CD4-positive, alpha-beta T cell (primary cell): ENCODE results near the gene CES1. TPM values are rescaled to one million over a fixed set of nuclear protein-coding genes. Genes with fewer than 3 reads are reported as not detected.

Experiments used
- ATAC-seq: fragments of 200-7000 bp; cut with Tn5 transposase; one replicate; pipeline ENCODE4 v1.10.0; 2022; ENCODE audit warnings: mild to moderate bottlenecking; ENCODE audit not compliant: poor library complexity
- CTCF ChIA-PET: fragments of 350-600 bp; sonication (Branson Sonifier 250); formaldehyde crosslinking; loops from one replicate; lab custom pipeline; 2021; ENCODE audit warnings: antibody characterized with exemption, inconsistent platforms; lab: Charles Lee
- POLR2A ChIA-PET: fragments of 350-600 bp; sonication (Branson Sonifier 250); formaldehyde crosslinking; loops from one replicate; lab custom pipeline; 2021; ENCODE audit warnings: antibody characterized with exemption, inconsistent platforms; lab: Charles Lee
- DNase-seq, 14 experiments: peaks; one replicate each; pipeline ENCODE4 v3.0.0-alpha.2; 2013 to 2020; ENCODE audit warnings: mixed read lengths in 2 of 14
- H3K27ac ChIP-seq, 2 donors: one replicate each; pipeline versions ENCODE4 v1.5.1 to v1.7.0; 2013; ENCODE audit warnings: low read length in 2 of 2, low read depth in 1 of 2, mild to moderate bottlenecking in 1 of 2
- H3K27me3 ChIP-seq, 2 experiments: 1 replicate in 1 of 2; 2 replicates in 1 of 2; pipeline versions ENCODE4 v1.6.1 to v1.7.0; 2013; ENCODE audit warnings: low read length in 2 of 2, control low read depth in 1 of 2, mild to moderate bottlenecking in 1 of 2, moderate library complexity in 1 of 2; ENCODE audit not compliant: insufficient read depth in 2 of 2, control insufficient read depth in 1 of 2
- H3K36me3 ChIP-seq: one replicate; pipeline ENCODE4 v1.6.1; 2013; ENCODE audit warnings: low read length, control low read depth; ENCODE audit not compliant: insufficient read depth
- H3K4me1 ChIP-seq: one replicate; pipeline ENCODE4 v1.6.1; 2013; ENCODE audit warnings: low read length, control low read depth; ENCODE audit not compliant: insufficient read depth
- H3K4me3 ChIP-seq: one replicate; pipeline ENCODE4 v1.5.1; 2013; ENCODE audit warnings: mild to moderate bottlenecking, low read length, moderate library complexity
- H3K9me3 ChIP-seq, 2 experiments: 1 replicate in 1 of 2; 2 replicates in 1 of 2; pipeline versions ENCODE4 v1.6.1 to v1.7.0; 2013; ENCODE audit warnings: low read length in 2 of 2, mild to moderate bottlenecking in 2 of 2, control low read depth in 1 of 2, moderate library complexity in 1 of 2; ENCODE audit not compliant: control insufficient read depth in 1 of 2, insufficient read depth in 1 of 2
- H3K27ac Mint-ChIP-seq: one replicate; pipeline ENCODE4 v1.8.0; 2020; ENCODE audit warnings: mixed read lengths
- H3K27me3 Mint-ChIP-seq: one replicate; pipeline ENCODE4 v1.8.0; 2021; ENCODE audit warnings: mixed read lengths
- H3K36me3 Mint-ChIP-seq: one replicate; pipeline ENCODE4 v1.8.0; 2021; ENCODE audit warnings: low read depth, mixed read lengths
- H3K4me1 Mint-ChIP-seq: one replicate; pipeline ENCODE4 v1.8.0; 2021; ENCODE audit warnings: low read depth, mixed read lengths
- H3K4me3 Mint-ChIP-seq: one replicate; pipeline ENCODE4 v1.8.0; 2020; ENCODE audit warnings: mild to moderate bottlenecking, mixed read lengths
- H3K9me3 Mint-ChIP-seq: one replicate; pipeline ENCODE4 v1.8.0; 2020; ENCODE audit warnings: mixed read lengths
- intact Hi-C, 2 experiments: fragments of 100-400 bp; cut with DNase I in 1 of 2; cut with micrococcal nuclease in 1 of 2; formaldehyde crosslinking; loops; one replicate each; pipeline versions ENCODE4 v1.15.1 to v1.9.0; 2023 to 2025; cut with DNase I, micrococcal nuclease
- total RNA-seq, 174 experiments: library from RNA in 2 of 174; stranded (reverse) in 2 of 174; gene quantifications; one replicate each; pipeline ENCODE4 v1.2.3 and lab custom pipeline; 2021 to 2026
- TF ChIP-seq, protein P1 (sequence below): fragments of 200-600 bp; IDR thresholded peaks from one replicate; pipeline ENCODE4 v1.8.0; 2022; ENCODE audit warnings: antibody characterized with exemption, mild to moderate bottlenecking

The CES1 gene
- total RNA-seq, 2 experiments from 2014 or later = 0.22 to 0.81 TPM

DNA sequence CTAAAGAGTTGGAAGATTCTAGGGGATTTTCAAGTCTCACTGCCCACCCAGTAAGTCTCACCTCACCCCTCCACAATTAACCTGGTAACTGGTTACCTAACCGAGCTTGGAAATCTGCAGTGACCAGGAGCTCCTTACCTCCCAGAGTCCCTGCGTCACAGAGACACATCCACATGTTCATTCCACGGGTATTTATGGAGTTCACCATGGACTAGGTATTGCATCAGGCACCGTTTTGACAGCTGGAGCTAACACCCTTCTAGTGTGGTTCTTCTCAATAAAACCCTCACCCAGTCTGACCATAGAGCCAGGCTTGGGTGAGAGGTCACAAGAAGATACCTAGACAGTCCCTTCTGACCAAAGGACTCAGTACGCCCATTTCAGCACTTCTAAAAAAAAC is 40.2 kb upstream of the CES1 start:
- no peak for ATAC-seq
- no peaks in the 10 kb centered on the region for H3K36me3 Mint-ChIP-seq
- DNase-seq = no peak
- H3K9me3 Mint-ChIP-seq = no peaks in the 10 kb centered on the region
- no peaks in the 10 kb centered on the region for H3K27me3 ChIP-seq
- POLR2A ChIA-PET = no interaction called here
- intact Hi-C loops = no loop called here
- no peaks in the 10 kb centered on the region for H3K36me3 ChIP-seq
- H3K27me3 Mint-ChIP-seq = peaks cover 9% of the 10 kb centered on the region
- TF ChIP-seq, protein P1, sequence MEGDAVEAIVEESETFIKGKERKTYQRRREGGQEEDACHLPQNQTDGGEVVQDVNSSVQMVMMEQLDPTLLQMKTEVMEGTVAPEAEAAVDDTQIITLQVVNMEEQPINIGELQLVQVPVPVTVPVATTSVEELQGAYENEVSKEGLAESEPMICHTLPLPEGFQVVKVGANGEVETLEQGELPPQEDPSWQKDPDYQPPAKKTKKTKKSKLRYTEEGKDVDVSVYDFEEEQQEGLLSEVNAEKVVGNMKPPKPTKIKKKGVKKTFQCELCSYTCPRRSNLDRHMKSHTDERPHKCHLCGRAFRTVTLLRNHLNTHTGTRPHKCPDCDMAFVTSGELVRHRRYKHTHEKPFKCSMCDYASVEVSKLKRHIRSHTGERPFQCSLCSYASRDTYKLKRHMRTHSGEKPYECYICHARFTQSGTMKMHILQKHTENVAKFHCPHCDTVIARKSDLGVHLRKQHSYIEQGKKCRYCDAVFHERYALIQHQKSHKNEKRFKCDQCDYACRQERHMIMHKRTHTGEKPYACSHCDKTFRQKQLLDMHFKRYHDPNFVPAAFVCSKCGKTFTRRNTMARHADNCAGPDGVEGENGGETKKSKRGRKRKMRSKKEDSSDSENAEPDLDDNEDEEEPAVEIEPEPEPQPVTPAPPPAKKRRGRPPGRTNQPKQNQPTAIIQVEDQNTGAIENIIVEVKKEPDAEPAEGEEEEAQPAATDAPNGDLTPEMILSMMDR = no peak
- no peak overlapping the region for H3K4me3 Mint-ChIP-seq
- H3K9me3 ChIP-seq = no peaks in the 10 kb centered on the region
- no peaks in the 10 kb centered on the region for H3K4me1 Mint-ChIP-seq
- CTCF ChIA-PET = no interaction called here
- H3K27ac ChIP-seq = no peak overlapping the region
- H3K4me1 ChIP-seq = no peaks in the 10 kb centered on the region
- no peak overlapping the region for H3K27ac Mint-ChIP-seq
- H3K4me3 ChIP-seq = no peak overlapping the region

DNA sequence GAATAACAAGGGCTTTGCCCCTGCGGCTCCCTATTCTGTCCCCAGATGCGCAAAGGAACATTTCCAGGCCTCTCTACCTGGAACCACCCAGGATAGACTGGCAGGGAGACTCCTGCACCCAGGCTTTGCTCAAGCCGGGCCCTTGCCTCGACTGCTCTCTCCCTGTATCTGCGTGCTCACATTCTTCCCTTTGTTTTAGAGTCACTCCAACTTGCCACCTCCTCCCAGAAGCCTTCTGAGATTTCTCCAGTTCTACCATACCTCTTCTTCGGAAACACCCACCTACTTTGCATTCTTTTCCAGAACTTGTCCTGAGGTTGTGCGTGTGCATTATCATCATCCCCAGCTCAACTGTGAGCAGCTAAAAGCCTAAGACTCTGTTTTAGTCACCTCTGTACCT is 39.2 kb upstream of the CES1 start:
- Mint-ChIP-seq H3K27me3 (peaks cover 9% of the 10 kb centered on the region), H3K4me3 (no peak overlapping the region), H3K4me1 (no peaks in the 10 kb centered on the region), H3K27ac (no peak overlapping the region), H3K9me3 (no peaks in the 10 kb centered on the region), H3K36me3 (no peaks in the 10 kb centered on the region)
- intact Hi-C loops = no loop called here
- no peak for DNase-seq
- no peak overlapping the region for H3K27ac ChIP-seq
- no peaks in the 10 kb centered on the region for H3K9me3 ChIP-seq
- ATAC-seq = no peak
- H3K4me3 ChIP-seq = no peak overlapping the region
- ChIA-PET CTCF (no interaction called here), POLR2A (no interaction called here)
- no peaks in the 10 kb centered on the region for H3K4me1 ChIP-seq
- H3K36me3 ChIP-seq = no peaks in the 10 kb centered on the region
- TF ChIP-seq, protein P1 = no peak
- no peaks in the 10 kb centered on the region for H3K27me3 ChIP-seq

DNA sequence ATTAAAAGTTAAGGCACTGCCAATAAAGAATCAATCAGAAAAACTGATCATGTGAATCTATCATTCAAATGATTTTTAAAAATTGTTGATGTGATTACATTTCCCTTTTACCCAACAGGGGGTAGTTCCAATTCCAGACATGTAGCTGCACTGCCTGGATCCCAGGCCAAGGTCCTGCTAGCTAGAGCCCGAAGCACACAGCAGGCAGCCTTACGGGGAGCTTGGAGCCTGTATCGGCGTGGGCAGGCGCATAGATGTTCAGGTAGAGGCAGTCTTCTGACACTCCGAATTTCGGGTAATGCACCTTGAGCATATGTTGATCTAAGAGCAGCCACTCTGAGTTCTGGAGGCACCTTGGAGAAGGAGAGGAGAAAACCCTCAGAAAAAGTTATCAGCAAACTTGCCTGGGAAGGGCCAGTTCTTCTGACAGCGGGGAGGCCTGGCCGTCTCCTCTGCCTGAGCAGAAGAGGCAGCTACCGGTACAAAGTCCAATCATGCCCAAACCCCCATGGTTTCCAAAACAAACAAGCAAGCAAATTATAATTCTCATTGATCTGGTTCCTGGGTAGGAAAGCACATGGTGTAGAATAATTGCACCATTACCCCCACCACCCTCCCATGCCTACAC is 38.6 kb upstream of the CES1 start:
- Histone ChIP-seq H3K4me3 (no peak overlapping the region), H3K27me3 (no peaks in the 10 kb centered on the region), H3K36me3 (no peaks in the 10 kb centered on the region), H3K4me1 (no peaks in the 10 kb centered on the region), H3K9me3 (no peaks in the 10 kb centered on the region), H3K27ac (no peak overlapping the region)
- H3K36me3 Mint-ChIP-seq = no peaks in the 10 kb centered on the region
- DNase-seq (no peak), ATAC-seq (no peak)
- H3K9me3 Mint-ChIP-seq = no peaks in the 10 kb centered on the region
- H3K27me3 Mint-ChIP-seq = peaks cover 9% of the 10 kb centered on the region
- H3K4me3 Mint-ChIP-seq = no peak overlapping the region
- intact Hi-C loops = no loop called here
- H3K4me1 Mint-ChIP-seq = no peaks in the 10 kb centered on the region
- TF ChIP-seq, protein P1 = no peak
- POLR2A ChIA-PET = no interaction called here
- no peak overlapping the region for H3K27ac Mint-ChIP-seq
- CTCF ChIA-PET = no interaction called here
